Astrocyte (in vitro differentiated cells and primary cell): Measurements from ENCODE around the gene HAPLN2. TPM values are rescaled to one million over a fixed set of nuclear protein-coding genes. Genes with fewer than 3 reads are reported as not detected.

Experiments
- DNase-seq: peaks from one replicate; pipeline ENCODE4 v3.0.0-alpha.2; 2010; ENCODE audit warnings: low read depth
- FAIRE-seq: peaks from 2 replicates; lab custom pipeline; 2011; peaks lifted over from hg19 to GRCh38; lab: Jason Lieb, UNC
- H2AFZ ChIP-seq: 2 replicates; pipeline ENCODE4 v1.6.0; 2012; ENCODE audit warnings: low read depth, low read length, inconsistent platforms
- H3K27ac ChIP-seq: 2 replicates; pipeline ENCODE4 v1.5.1; 2011; ENCODE audit warnings: low read depth, low read length, inconsistent platforms
- H3K27me3 ChIP-seq: 2 replicates; pipeline ENCODE4 v1.6.0; 2011; ENCODE audit warnings: low read length, inconsistent platforms; ENCODE audit not compliant: insufficient read depth
- H3K36me3 ChIP-seq: 2 replicates; pipeline ENCODE4 v1.5.1; 2011; ENCODE audit warnings: low read length, inconsistent platforms; ENCODE audit not compliant: insufficient read depth
- H3K4me1 ChIP-seq: 2 replicates; pipeline ENCODE4 v1.5.1; 2011; ENCODE audit warnings: low read length, inconsistent platforms; ENCODE audit not compliant: insufficient read depth
- H3K4me2 ChIP-seq: 2 replicates; pipeline ENCODE4 v1.6.0; 2012; ENCODE audit warnings: low read length, inconsistent platforms
- H3K4me3 ChIP-seq: 2 replicates; pipeline ENCODE4 v1.5.1; 2011; ENCODE audit warnings: low read depth, mild to moderate bottlenecking, low read length, inconsistent platforms; ENCODE audit not compliant: insufficient read depth
- H3K79me2 ChIP-seq: 2 replicates; pipeline ENCODE4 v1.6.0; 2012; ENCODE audit warnings: mild to moderate bottlenecking, low read length, inconsistent platforms; ENCODE audit not compliant: insufficient read depth
- H3K9ac ChIP-seq: 2 replicates; pipeline ENCODE4 v1.6.0; 2012; ENCODE audit warnings: mild to moderate bottlenecking, low read length, inconsistent platforms
- H3K9me3 ChIP-seq: 2 replicates; pipeline ENCODE4 v1.5.1; 2012; ENCODE audit warnings: low read depth, mild to moderate bottlenecking, low read length, inconsistent platforms; ENCODE audit not compliant: insufficient read depth
- H4K20me1 ChIP-seq: 2 replicates; pipeline ENCODE4 v1.6.0; 2012; ENCODE audit warnings: low read length, inconsistent platforms; ENCODE audit not compliant: insufficient read depth
- H3K27ac Mint-ChIP-seq: one replicate; pipeline ENCODE4 v1.8.0; 2021; ENCODE audit warnings: mild to moderate bottlenecking, mixed read lengths; ENCODE audit not compliant: unreplicated experiment
- H3K27me3 Mint-ChIP-seq: one replicate; pipeline ENCODE4 v1.8.0; 2021; ENCODE audit warnings: low read depth, mixed read lengths; ENCODE audit not compliant: unreplicated experiment
- H3K36me3 Mint-ChIP-seq: one replicate; pipeline ENCODE4 v1.8.0; 2021; ENCODE audit warnings: low read depth, mixed read lengths; ENCODE audit not compliant: unreplicated experiment
- H3K4me1 Mint-ChIP-seq: one replicate; pipeline ENCODE4 v1.8.0; 2021; ENCODE audit warnings: low read depth, mixed read lengths; ENCODE audit not compliant: unreplicated experiment
- H3K4me3 Mint-ChIP-seq: one replicate; pipeline ENCODE4 v1.8.0; 2021; ENCODE audit warnings: mild to moderate bottlenecking, moderate library complexity, mixed read lengths; ENCODE audit not compliant: unreplicated experiment
- H3K9me3 Mint-ChIP-seq: one replicate; pipeline ENCODE4 v1.8.0; 2021; ENCODE audit warnings: mild to moderate bottlenecking, mixed read lengths; ENCODE audit not compliant: unreplicated experiment
- EZH2 ChIP-seq: IDR thresholded peaks from 2 replicates; pipeline ENCODE4 v1.6.1; 2012; ENCODE audit warnings: mild to moderate bottlenecking, low read length, inconsistent platforms; ENCODE audit not compliant: insufficient read depth
- total RNA-seq: library from RNA; stranded (reverse); gene quantifications from 2 replicates; pipeline ENCODE4 v1.2.1, GENCODE V29; 2021
- TF ChIP-seq, protein P1 (sequence below): IDR thresholded peaks from 2 replicates; pipeline ENCODE4 v1.5.1; 2011; ENCODE audit warnings: low read depth, mild to moderate bottlenecking, inconsistent platforms, low read length, moderate library complexity; ENCODE audit not compliant: insufficient read depth

The HAPLN2 gene
- total RNA-seq, 1 donor from 2014 or later = not detected

DNA sequence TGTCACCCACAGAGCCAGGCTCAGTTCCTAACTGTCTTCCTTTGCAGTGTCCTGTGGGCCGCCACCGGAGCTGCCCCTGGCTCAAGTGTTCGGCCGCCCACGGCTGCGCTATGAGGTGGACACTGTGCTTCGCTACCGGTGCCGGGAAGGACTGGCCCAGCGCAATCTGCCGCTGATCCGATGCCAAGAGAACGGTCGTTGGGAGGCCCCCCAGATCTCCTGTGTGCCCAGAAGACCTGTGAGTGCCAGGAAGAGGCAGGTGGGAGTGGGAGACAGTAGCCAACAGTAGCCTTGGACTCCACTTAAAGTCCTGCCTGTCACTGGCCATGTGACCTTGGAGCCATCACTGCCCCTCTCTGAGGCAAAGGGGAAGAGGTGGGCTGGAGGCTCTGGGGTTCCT is 39.3 kb downstream of the HAPLN2 start:
- no peak for TF ChIP-seq EZH2
- TF ChIP-seq, protein P1, sequence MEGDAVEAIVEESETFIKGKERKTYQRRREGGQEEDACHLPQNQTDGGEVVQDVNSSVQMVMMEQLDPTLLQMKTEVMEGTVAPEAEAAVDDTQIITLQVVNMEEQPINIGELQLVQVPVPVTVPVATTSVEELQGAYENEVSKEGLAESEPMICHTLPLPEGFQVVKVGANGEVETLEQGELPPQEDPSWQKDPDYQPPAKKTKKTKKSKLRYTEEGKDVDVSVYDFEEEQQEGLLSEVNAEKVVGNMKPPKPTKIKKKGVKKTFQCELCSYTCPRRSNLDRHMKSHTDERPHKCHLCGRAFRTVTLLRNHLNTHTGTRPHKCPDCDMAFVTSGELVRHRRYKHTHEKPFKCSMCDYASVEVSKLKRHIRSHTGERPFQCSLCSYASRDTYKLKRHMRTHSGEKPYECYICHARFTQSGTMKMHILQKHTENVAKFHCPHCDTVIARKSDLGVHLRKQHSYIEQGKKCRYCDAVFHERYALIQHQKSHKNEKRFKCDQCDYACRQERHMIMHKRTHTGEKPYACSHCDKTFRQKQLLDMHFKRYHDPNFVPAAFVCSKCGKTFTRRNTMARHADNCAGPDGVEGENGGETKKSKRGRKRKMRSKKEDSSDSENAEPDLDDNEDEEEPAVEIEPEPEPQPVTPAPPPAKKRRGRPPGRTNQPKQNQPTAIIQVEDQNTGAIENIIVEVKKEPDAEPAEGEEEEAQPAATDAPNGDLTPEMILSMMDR = no peak
- H3K4me3 Mint-ChIP-seq = no peak overlapping the region
- peaks cover 25% of the 10 kb centered on the region for H3K27me3 ChIP-seq

DNA sequence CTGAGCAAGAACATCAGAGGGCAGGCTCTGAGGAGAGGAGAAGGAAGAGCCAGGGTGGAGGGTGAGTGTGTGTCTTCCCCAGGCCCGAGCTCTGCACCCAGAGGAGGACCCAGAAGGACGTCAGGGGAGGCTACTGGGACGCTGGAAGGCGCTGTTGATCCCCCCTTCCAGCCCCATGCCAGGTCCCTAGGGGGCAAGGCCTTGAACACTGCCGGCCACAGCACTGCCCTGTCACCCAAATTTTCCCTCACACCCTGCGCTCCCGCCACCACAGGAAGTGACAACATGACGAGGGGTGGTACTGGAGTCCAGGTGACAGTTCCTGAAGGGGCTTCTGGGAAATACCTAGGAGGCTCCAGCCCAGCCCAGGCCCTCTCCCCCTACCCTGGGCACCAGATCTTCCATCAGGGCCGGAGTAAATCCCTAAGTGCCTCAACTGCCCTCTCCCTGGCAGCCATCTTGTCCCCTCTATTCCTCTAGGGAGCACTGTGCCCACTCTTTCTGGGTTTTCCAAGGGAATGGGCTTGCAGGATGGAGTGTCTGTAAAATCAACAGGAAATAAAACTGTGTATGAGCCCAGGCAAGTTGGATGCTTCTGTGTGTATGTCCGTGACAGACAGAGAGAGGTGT is 39.8 kb downstream of the HAPLN2 start:
- Histone ChIP-seq H3K9me3 (no peaks in the 10 kb centered on the region), H3K79me2 (no peaks in the 10 kb centered on the region), H3K4me1 (peaks cover 57% of the 10 kb centered on the region), H3K36me3 (no peaks in the 10 kb centered on the region), H2AFZ (peak overlapping the region; percentile 84), H3K4me2 (peak overlapping the region; percentile 77), H3K4me3 (no peak overlapping the region), H3K27ac (no peak overlapping the region), H3K27me3 (peaks cover 19% of the 10 kb centered on the region), H3K9ac (peak overlapping the region; percentile 62), H4K20me1 (no peaks in the 10 kb centered on the region)
- H3K9me3 Mint-ChIP-seq = peaks cover 2% of the 10 kb centered on the region
- H3K27me3 Mint-ChIP-seq = peaks cover 32% of the 10 kb centered on the region
- FAIRE-seq (no peak), DNase-seq (no peak)
- TF ChIP-seq, protein P1 = no peak
- TF ChIP-seq EZH2 = no peak
- peaks cover 2% of the 10 kb centered on the region for H3K36me3 Mint-ChIP-seq
- peaks cover 51% of the 10 kb centered on the region for H3K4me1 Mint-ChIP-seq
- no peak overlapping the region for H3K27ac Mint-ChIP-seq
- peak overlapping the region; percentile 69 for H3K4me3 Mint-ChIP-seq

More for the DNA sequence above, 39.3 kb downstream of the HAPLN2 start:
- Mint-ChIP-seq H3K27ac (no peak overlapping the region), H3K27me3 (peaks cover 38% of the 10 kb centered on the region), H3K4me1 (peaks cover 46% of the 10 kb centered on the region), H3K36me3 (peaks cover 2% of the 10 kb centered on the region), H3K9me3 (peaks cover 2% of the 10 kb centered on the region)
- H3K27ac ChIP-seq = no peak overlapping the region
- no peak overlapping the region for H2AFZ ChIP-seq
- FAIRE-seq = no peak
- no peaks in the 10 kb centered on the region for H3K9me3 ChIP-seq
- peaks cover 52% of the 10 kb centered on the region for H3K4me1 ChIP-seq
- no peak for DNase-seq
- H3K9ac ChIP-seq = no peak overlapping the region
- no peak overlapping the region for H3K4me3 ChIP-seq
- no peak overlapping the region for H3K4me2 ChIP-seq
- no peaks in the 10 kb centered on the region for H3K36me3 ChIP-seq
- H4K20me1 ChIP-seq = no peaks in the 10 kb centered on the region
- H3K79me2 ChIP-seq = no peaks in the 10 kb centered on the region

DNA sequence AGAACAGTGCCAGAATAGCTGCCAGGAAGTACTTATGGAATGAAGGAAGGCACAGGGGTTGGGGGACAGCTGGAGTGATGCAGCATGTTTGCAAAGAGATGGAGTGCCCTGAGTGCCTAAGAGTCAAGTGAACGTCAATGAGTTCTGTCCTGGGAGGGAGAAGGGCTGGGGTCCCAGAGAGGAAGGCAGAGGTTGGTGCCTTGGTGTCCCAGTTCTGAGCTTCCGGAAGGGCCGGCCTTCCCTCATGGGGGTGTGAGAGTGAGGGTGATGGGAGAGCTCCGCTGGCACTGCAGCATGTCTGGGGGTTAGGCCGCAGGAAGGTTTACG is 40.4 kb downstream of the HAPLN2 start:
- Mint-ChIP-seq H3K4me1 (peaks cover 57% of the 10 kb centered on the region), H3K36me3 (peaks cover 2% of the 10 kb centered on the region), H3K27ac (peak overlapping the region; percentile 59), H3K4me3 (peak overlapping the region; percentile 69), H3K27me3 (peaks cover 26% of the 10 kb centered on the region), H3K9me3 (no peaks in the 10 kb centered on the region)
- Histone ChIP-seq H2AFZ (peak overlapping the region; percentile 84), H3K4me2 (peak overlapping the region; percentile 77), H3K27me3 (peaks cover 15% of the 10 kb centered on the region), H3K4me1 (peaks cover 63% of the 10 kb centered on the region), H3K4me3 (peak overlapping the region; percentile 23), H3K9me3 (no peaks in the 10 kb centered on the region), H3K79me2 (no peaks in the 10 kb centered on the region), H4K20me1 (no peaks in the 10 kb centered on the region), H3K9ac (peak overlapping the region; percentile 62), H3K27ac (peak overlapping the region; percentile 25), H3K36me3 (no peaks in the 10 kb centered on the region)
- DNase-seq (no peak), FAIRE-seq (no peak)
- TF ChIP-seq EZH2 = no peak
- TF ChIP-seq, protein P1 = no peak
